KG1 (cell line): ENCODE data around the gene CMSS1.

Experiments
- DNase-seq: peaks from one replicate; lab custom pipeline; 2025; lab: John Stamatoyannopoulos, UW

Gene CMSS1

GRCh38 chr3:99903869-99904268 is 86.2 kb downstream of the CMSS1 start:
- DNase-seq: no peak

DNA sequence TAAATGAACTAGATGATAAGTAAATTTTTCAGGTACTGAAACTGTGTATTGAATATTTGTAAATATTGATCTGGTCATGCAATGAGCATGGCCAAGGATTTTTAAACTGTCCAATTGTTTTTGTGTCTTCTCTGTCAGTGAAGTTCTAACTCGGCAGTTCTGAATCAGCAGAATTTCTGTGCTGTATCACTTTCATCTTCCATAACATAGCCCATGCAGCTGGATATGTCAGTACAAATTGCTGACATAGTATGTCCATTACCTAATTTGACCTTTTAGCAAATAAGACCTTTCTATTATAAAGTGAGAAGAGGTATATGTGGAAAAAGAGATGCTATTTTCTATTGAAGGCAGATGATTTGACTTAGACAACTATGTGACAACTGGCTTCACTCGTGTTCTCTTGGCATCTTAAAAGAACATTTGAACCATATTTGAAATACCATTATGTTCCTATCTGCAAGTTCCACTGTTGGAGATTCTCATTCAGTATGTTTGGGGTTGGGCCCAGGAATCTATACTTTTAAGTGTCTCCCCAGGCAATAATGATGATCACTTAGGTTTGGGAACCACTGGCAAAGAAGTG is 90.4 kb downstream of the CMSS1 start:
- DNase-seq: no peak

GRCh38 chr3:99909714-99910495 is 92.2 kb downstream of the CMSS1 start:
- DNase-seq: no peak

- no peak for DNase-seq
Measured at GRCh38 chr3:99910752-99911290, 93.2 kb downstream of the CMSS1 start.

- DNase-seq: no peak
Measured at GRCh38 chr3:99911433-99911832, 93.8 kb downstream of the CMSS1 start.

- no peak for DNase-seq
Measured at GRCh38 chr3:99915906-99916432, 98.3 kb downstream of the CMSS1 start.

DNA sequence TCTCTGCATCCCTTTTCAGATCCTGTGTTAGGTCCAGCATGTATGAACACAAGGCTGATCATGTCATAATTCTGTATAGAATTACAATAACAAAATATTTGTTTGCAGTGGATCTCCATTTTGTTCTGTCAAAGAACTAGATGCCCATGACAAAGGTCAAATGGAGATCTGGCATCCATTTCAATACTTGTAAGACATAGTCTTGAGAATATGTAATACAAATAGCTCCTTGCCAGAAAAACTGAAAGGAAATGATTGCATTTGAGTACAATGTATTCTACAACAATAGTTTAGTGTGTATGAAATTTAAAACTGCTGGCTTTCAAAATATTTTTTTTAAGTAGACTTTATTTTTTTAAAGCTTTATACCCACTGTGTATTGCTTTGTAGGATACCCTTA is 101.1 kb downstream of the CMSS1 start:
- DNase-seq: no peak

DNA sequence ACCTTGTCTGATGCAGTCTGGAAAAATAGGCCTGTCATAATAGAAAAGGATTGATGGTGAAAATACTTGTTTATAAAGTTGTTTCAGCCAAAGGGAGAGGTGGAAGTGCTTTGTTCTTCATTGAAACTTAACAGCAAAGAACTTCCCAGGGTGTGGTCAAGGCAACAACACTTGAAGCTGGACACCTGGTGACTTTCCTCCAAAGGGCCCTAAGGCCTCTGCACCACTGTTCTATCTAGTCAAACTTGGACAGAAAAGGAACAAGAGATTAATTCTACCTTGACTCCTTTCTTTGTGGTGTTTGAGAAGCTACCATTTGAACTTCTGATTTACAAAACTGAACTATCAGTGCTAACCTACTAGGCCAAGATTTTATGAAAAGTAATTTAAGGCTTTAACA is 102.0 kb downstream of the CMSS1 start:
- no peak for DNase-seq

DNA sequence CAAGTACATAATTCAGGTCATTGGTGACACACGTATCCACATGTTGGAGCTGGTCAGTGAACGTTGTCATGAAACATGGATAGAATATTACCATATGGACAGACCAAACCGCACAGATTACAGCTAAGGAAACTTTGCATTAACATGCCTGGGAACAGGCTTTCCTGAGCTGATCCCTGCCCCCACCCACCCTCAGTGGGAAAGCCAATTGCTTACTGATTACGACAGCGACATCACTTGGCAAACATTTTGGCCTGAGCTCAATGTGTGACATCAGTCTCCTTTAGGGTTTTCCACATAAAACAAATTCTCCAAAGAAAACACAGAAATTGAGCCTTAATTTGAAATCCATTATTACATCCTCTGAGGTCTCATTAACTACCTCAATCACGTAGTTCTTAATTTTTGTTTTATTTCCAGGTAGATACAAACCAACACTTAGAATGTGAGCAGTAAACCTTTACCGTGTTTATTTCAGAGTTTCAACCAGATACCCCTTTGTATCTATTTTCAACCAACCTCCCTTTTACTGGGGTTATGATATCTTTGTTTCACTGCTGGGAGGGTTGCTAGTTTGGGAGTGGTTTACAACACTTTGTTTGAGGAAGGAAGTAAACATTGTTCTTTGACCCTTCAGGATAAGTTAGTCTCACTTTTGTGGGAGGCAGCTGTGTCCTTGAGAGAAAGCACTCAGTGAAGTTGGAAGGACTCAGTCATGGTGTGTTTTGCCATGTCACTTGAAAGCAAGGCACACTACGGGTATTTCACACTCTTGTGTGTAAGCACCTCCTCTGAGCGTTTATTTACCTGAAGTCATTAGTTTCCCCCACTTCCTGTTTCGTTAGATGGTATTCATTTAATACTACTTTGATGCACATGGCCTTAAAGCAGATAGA is 103.1 kb downstream of the CMSS1 start:
- no peak for DNase-seq

- DNase-seq: no peak
Measured at GRCh38 chr3:99921377-99921695, 103.7 kb downstream of the CMSS1 start.

DNA sequence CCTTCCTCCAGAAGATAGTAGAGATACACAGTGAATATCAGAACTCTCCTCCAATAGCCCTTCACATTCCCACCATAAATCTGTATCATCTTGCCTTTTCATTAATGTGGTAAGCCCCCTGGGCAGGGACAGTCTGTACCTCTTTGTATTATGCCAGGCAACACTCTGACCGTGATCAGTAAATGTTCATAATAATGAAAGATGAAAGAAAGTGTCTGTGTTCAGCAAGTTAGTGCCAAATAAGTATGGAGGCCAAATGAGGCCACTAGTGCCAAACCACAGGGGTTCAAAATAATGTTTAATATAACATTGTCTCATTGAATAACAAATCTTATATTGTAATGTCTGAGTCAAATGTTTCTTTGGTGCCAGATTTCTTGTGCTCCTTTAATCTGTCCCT is 104.3 kb downstream of the CMSS1 start:
- no peak for DNase-seq

- DNase-seq: no peak
Measured at GRCh38 chr3:99923873-99924272, 106.2 kb downstream of the CMSS1 start.

GRCh38 chr3:99925584-99926230 is 108.0 kb downstream of the CMSS1 start:
- DNase-seq: no peak

GRCh38 chr3:99927671-99928457 is 110.2 kb downstream of the CMSS1 start:
- DNase-seq: no peak

DNA sequence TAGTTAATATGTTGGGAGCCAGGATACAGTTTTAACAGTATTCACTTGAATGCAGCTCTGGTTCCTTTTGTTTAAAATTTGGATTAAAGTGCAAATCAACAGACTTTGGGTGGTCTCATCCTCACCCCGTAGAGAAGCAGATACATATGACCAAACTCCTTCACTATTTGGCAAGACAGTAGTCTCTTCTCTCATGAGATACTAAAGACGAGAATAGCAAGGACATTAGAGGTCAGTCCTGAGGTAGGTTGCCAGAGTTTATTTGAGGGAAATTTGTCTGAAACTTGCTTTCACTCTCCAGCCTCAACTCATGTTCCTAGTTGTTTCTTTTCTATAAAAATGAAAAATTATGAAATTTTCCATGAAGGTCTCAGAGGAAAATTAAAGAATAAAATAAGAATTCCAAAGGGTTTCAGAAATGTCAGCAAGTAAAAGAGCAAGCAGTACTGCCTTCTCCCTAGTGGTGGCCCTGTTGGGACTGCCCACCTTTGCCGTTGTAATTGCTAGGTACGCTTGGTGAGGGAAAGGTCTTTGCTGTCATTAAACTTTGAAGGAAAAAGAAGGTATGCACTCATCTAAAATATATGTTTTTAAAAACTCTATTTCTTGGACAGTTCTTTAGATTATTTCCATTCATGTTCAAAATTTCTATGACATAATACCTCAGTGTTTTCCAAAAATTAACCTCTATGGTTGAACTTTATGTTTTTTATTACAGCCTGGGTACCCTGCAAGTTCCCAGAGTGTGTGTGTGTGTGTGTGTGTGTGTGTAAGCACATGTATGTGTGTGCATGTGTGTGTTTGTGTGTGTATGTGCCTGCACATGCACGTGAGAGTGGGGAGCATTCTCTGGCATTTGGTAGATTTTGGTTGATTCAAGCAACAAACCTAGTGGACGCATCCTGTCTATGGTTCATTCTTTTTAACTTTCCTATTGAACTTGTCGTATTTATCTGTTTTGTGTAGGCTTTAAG is 111.4 kb downstream of the CMSS1 start:
- no peak for DNase-seq

DNA sequence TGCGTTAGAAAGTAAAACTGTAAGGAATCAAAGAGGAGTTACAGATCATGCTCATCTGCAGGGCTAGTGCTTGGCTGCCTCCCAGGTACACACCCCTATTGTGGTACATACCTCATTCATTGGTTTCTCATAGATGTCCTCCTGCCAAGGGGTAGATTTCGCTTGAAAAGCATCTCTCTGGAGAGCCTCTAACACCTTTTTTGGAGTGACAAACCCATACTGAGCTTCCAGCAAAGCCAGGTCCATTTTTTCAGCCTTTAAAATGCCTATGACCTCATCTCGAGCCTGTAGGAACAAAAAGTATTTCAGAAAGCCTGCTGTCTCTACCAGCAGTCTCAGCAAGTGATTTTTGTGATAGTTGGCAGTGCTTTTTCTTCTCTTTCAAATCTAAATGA is 112.1 kb downstream of the CMSS1 start:
- DNase-seq: no peak

GRCh38 chr3:99931059-99931458 is 113.4 kb downstream of the CMSS1 start:
- no peak for DNase-seq

- no peak for DNase-seq
Measured at GRCh38 chr3:99933971-99934750, 116.5 kb downstream of the CMSS1 start.
